ENCODE results near the gene ZNF710.
A peak's percentile ranks its signal among the peaks of the same experiment; 100 is the strongest.
"Not testable (repeated sequence)": the region's sequence is repeated elsewhere in the genome, so short reads cannot be mapped to it uniquely, and the experiment has no call there.

Gene ZNF710, protein sequence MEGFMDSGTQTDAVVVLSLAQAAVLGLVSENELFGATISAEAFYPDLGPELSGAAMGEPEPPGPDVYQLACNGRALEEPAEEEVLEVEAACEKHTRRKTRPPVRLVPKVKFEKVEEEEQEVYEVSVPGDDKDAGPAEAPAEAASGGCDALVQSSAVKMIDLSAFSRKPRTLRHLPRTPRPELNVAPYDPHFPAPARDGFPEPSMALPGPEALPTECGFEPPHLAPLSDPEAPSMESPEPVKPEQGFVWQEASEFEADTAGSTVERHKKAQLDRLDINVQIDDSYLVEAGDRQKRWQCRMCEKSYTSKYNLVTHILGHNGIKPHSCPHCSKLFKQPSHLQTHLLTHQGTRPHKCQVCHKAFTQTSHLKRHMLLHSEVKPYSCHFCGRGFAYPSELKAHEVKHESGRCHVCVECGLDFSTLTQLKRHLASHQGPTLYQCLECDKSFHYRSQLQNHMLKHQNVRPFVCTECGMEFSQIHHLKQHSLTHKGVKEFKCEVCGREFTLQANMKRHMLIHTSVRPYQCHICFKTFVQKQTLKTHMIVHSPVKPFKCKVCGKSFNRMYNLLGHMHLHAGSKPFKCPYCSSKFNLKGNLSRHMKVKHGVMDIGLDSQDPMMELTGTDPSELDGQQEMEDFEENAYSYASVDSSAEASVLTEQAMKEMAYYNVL

DNA sequence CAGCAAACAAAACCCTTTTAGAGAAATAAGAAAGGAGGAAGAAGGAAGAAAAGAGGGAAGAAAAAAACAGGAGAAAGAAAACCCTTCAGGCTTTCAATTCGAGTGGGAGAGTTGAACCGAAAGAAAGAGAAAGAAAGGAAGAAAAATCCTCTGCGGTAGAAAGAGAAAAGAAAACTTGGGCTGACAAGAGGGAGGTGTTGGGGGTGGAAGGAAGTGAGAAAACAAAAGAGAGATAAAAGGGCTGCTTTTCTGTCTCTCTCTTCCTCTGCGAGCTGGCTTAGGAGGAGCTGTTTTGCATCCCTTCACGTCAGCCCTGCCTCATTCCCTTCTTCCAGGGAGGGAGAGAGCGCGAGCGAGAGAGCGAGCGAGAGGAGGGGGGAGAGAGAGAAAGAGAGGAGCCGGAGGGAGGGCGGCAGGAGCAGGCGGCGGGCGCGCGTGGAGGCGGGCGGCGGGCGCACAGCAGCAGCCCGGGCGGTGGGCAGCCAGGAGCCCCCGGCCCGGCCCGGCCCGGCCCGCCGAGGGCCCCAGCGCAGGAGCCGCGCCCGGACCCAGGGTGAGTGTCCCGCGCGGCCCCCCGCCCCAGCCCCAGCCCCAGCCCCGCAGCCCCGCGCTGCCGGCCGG is at the start of gene ZNF710:
Gene ZNF710 (plus strand): TSS at position 263 of the 621 bp plus-strand sequence. CDS start 65,814 bp downstream, outside the sequence.
- peak; percentile 45 for DNase-seq

DNA sequence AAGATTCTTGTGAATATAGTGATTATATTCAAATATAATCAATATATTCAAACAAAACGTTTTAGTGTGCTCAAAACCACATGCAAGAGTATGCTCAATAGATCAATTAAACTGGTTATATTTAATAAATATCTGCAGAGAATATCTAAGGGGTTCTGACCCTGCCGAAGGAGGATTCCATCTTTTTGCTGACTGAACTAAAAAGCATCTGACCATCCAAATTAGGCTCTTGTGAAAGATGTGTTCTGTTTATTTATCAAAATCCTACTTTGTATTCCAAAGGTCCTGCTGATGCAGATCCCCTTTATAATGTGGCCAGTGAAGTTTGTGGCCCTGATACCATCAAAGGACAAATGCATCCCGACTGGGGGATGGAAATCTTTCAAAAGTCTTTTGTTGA is 46.6 kb upstream of the ZNF710 start:
- DNase-seq, result no peak

DNA sequence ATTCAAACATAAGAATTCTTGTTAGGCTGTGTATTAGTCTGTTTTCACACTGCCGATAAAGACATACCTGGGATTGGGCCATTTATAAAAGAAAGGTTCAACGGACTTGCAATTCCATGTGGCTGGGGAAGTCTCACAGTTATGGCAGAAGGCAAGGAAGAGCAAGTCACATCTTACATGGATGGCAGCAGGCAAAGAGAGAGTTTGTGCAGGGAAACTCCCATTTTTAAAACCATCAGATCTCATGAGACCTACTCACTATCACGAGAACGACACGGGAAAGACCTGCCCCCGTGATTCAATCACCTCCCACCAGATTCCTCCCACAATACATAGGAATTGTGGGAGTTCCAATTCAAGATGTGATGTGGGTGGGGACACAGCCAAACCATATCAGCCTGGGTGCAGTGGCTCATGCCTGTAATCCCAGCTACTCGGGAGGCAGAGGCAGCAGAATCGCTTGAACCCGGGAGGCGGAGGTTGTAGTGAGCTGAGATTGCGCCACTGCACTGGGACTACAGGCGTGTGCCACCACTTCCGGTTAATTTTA is 45.6 kb upstream of the ZNF710 start:
- DNase-seq, result not testable (repeated sequence)

DNA sequence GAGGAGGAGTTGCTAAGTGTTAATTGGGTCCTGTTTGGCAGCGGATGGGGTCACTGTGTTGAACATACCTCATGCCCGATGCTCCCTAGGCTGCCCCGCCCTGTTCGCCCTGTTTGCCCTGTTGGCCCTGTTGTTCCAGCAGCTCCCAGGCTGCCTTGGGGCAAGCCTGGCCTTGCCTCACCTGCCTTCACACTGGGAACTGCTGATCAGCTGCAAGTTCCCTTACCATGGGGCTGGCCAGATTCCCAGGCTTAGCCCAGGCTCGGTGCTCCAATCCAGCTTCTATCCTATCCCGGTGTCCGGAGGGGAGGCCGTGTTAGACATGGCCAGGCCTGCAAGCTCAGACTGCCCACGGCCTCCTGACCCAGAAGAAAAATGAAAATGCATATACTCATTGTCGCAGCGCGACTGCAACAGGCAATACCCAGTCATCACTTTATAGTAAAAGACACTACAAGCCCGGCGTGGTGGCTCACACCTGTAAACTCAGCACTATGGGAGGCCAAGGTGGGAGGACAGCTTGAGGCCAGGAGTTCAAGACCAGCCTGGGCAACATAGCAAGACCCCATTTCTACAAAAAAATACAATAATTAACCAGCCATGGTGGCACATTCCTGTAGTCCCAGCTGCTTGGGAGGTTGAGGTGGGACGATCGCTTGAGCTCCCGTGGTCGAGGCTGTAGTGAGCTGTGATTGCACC is 42.9 kb upstream of the ZNF710 start:
- peak; percentile 44 for DNase-seq

DNA sequence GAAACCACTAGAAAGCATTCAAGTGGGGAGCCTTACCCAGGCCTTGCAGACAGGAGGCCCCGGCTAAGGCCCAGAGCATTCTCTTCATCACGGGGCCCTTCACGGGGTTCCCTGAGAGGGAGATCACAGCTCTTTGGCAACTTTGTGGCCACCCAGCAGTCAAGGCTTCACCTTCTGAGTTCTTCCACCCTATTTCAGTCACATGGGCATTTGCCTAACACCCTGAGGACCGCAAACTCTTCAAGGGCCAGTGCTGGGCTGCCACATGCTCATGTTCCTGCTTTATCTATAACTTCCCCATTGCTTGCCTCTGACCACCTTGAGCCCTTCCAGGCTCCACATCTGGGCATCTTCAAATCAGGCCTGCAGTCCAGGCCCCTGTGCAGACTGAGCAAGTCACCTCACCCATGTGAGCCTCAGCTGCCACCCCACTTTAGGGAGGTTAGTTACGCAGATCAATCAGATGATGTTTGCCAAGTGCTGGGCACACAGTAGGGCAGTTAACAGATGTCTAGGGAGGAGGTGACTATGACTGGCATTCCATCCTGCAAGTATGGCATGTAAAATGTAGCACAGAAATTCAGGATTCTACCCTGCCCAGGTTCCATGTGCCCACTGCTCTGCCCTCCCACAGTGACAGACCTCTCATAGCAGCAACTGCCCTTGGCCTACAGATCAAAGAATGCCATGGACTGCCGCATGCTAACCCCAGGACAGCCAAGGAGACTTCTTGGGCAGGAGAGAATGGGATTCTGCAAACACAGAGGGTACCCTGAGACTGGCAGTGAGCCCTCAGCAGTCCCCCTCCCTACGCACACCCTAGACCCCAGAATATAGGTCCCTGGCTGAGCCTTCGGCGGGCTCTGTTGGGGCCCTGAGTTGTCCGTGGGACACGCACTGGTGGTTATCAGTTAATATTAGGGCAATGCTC is 37.6 kb upstream of the ZNF710 start:
- DNase-seq, result no peak

DNA sequence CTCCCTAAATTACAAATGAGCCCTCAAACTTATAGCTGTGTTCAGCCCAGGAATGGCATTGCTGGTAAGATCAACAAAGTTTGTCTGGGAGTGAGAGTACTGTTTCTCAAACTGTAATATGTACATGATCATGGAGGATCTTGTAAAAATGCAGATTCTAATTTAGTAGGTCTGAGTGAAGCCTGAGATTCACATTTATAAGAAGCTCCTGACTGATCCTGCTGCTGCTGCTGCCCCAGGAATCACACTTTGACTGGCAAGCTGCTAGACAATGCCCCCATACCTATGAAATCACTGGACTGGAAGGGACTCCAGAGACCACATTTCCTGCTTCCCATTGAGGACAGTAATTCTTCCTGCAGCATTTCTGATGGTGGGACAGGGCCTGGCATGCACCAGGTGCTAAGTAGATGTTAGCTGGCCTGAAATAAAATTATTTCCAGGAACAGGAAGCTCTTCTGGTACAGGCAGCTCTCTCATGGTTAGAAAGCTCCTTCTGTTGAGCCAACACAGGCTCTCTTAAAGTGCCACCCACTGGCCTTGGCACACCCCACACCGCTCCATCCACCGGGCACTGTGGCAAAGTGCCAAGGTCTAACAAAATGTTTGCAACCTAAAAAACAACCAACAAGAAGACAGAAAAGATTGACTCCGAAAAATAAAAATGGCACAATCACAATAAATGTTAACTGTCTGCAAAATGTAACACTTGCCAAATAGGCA is 36.7 kb upstream of the ZNF710 start:
- DNase-seq, result no peak

DNA sequence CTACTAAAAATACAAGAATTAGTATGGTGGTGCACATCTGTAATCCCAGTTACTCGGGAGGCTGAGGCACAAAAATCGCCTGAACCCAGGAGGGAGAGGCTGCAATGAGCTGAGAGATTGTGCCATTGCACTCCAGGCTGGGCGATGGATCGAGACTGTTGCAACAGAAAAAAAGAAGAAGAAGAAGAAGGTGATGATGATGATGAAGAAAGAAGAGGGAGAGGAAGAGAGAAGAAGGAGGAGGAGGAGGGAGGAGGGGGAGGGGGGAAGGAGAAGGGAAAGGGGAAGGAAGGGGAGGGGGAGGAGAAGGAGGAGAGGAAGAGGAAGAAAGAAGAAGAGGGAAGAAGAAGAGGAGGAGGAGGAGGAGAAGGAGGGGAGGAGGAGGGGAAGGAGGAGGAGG is 33.2 kb upstream of the ZNF710 start:
- DNase-seq, result no peak

DNA sequence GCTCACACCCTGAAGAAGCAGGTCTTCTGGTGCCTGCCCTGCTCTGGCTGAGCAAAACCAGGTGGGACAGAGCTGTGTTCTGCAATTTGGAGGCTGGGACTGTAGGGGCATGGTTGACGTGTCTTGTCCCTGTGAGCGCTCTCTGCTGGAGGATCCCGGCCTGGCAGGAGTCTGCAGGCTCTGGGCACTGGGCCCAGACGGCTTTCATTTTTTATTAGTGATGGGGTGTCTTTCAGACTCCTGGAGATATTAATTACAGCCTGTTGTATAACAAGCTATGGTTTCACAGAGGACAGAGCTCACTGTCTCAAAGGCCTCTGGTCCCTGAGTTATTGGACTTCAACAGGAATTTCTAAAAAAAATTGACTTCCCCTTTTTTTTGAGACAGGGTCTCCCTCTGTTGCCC is 29.5 kb upstream of the ZNF710 start:
- peak; percentile 30 for DNase-seq

DNA sequence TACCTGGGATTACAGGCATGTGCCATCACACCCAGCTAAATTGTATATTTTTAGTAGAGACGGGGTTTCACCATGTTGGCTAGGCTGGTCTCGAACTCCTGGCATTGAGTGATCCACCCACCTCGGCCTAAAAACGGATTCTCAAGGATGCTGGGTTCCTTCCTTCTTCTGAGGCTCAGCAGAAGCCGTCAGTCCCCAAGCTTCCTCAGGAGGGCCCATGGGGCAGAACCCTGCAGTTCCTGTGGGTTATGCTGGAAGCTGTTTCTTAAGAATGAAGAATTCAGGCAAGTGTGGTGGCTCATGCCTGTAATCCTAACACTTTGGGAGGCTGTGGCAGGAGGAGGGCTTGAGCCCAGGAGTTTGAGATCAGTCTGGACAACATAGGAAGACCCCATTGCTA is 29.0 kb upstream of the ZNF710 start:
- no peak for DNase-seq

DNA sequence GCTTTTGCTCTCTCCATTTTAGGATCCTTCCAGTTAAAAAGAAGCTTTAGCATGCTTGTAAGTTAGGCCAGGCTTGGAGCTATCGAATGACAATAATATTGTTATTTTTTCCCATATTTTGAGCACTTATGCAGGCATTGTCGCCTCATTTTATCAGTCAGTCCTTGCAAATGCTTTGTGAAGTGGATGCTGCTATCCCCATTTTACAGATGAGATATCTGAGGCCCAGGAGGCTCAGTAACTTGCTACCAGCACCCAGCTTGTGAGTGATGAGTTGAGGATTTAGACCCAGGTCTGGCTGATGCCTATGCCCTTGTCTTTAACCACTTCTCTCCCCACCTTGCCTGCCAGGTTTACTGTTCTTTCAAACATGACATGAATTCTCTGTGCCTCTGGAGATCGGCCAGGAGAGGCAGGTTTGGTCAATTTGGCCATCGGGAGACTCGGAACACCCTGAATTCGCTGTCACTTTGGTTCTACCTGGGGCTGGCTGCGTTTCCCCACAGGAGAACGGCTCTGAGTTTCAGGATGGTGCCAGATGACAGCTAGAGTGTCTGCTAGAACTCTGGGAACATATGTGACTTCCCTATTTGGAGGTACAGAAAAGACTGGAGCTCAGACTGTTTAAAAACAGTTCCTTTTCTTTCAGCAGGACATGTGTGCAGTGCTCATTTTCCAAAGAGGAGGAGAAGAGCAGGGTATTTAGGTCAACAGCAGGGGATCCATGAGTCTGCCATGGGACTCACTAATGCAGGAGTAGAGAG is 25.5 kb upstream of the ZNF710 start:
- no peak for DNase-seq

DNA sequence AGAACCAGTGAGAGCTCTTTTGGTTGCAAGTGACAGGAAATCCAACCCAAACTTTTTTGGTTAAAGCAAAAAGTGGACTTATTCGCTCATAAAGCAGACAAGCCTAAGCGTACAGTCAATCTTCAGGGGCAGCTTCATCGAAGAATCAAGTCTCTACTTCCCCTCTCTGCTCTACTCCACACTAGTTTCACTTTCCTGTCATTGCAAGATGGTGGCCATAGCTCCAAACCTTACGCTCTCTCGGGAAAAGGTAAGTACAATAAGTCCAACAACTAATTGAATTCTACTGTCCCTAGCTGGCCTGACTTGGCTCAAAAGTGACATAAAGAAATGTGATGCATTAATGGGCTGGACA is 24.9 kb upstream of the ZNF710 start:
- DNase-seq, result no peak

DNA sequence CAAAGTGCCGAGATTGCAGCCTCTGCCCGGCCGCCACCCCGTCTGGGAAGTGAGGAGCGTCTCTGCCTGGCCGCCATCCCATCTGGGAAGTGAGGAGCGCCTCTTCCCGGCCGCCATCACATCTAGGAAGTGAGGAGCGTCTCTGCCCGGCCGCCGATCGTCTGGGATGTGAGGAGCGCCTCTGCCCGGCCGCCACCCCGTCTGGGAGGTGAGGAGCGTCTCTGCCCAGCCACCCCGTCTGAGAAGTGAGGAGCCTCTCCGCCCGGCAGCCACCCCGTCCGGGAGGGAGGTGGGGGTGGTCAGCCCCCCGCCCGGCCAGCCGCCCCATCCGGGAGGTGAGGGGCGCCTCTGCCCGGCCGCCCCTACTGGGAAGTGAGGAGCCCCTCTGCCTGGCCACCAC is 23.3 kb upstream of the ZNF710 start:
- not testable (repeated sequence) for DNase-seq

DNA sequence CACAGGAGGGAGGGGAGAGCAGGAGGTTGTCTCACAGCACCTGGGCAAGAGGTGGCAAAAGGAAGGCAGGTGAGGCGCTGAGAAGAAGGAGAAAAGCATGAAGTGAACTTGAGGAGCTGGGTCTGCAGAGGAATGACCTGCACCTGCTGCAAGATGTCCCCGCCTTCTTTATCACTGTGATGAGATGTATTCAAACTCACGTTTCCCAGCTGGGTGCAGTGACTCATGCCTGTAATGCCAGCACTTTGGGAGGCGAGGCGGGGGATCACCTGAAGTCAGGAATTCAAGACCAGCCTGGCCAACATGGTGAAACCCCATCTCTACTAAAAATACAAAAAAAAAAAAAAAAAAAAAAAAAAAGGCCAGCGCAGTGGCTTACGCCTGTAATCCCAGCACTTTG is 22.2 kb upstream of the ZNF710 start:
- DNase-seq, result no peak

DNA sequence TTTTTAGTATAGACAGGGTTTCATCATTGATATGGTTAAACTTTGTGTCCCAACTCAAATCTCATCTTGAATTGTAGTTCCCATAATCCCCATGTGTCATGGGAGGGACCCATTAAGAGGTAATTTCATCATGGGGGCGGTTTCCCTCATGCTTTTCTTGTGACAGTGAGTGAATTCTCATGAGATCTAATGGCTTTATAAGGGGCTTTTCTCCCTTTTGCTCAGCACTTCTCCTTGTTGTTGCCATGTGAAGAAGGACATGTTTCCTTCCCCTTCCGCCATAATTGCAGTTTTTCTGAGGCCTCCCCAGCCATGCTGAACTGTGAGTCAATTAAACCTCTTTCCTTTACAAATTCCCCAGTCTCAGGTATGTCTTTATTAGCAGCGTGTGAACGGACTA is 20.2 kb upstream of the ZNF710 start:
- DNase-seq, result no peak

DNA sequence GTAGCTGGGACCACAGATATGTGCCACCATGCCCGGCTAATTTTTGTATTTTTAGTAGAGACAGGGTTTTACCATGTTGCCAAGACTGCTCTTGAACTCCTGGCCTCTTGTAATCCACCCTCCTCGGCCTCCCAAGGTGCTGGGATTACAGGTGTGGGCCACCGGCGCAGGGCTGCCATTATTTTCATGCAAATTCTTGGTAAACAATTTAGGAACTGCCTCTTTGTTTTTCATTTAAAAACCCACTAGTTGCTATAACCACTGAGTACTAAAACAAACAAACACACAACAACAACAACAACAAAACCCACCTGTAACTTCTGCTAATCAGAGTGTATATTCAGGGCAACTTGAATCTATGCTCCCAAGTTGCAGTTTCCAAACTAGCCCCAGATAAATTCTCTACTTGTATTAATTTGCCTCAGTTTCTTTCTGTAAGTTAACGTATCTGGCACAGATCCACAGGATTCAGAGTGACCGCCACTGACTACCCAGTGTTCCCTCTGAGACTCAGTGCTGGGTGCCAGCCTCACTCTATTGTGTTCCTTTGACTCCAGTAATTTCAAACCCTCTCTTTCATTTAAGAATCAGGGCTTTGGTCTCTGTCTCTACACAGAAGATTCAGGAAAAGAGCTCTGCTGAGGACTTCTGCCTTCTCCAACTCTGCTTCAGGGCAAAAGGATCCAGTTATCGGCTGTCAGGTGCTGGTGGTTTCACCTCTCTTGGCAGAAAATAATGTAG is 18.6 kb upstream of the ZNF710 start:
- DNase-seq, result no peak

DNA sequence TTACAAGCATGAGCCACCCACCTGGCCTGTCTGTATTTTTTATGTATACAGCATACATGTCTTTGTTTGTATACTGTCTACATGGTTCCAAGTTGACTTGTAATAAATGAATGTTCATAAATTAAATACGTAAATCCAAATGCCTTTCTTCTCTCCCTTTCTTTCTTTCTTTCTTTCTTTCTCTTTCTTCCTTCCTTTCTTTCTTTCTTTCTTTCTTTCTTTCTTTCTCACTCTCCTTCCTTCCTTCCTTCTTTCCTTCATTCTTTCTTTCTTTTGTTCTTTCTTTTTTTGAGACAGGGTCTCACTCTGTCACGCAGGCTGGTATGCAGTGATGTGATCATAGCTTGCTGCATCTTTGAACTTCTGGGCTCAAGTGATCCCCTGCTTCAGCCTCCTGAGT is 17.1 kb upstream of the ZNF710 start:
- DNase-seq, result no peak

DNA sequence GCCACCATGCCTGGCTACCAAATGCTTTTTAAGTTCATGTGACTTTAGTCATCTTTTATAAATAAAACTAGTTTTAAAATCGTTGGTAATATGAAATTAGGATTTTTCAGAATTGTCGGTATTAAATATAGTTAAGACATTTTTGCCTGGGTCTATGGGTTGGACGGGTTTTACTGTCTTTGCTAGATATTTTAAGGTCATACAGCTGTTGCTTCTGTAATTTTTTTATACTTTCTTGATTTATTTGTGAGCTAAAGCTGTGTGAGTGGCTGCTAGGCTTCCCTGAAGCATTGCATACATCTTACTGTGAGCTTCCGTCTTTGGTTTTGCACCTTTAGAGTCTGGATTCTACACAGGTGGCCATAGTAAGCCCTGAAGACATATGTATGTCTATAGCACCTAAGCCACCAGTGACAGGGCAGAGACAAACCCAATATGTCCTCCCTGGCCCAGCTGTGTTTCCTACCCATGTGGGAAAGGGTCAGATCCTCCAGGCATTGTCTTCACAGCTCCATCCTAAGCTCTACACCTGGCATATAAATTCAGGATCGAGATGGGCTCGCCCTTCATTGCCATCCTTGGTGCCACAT is 16.6 kb upstream of the ZNF710 start:
- DNase-seq, result no peak

DNA sequence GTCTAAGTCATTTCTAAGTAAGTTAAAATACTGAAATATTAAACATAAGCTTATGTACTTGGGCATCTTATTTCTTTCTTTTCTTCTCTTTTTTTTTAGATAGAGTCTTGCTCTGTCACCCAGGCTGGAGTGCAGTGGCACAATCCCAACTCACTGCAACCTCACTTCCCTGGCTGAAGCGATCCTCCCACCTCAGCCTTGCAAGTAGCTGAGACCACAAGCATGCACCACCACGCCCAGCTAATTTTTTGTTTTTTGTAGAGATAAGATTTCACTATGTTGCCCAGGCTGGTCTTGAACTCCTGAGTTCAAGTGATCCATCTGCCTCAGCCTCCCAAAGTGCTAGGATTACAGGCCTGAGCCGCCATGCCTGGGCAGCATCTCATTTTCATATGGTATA is 16.0 kb upstream of the ZNF710 start:
- no peak for DNase-seq

DNA sequence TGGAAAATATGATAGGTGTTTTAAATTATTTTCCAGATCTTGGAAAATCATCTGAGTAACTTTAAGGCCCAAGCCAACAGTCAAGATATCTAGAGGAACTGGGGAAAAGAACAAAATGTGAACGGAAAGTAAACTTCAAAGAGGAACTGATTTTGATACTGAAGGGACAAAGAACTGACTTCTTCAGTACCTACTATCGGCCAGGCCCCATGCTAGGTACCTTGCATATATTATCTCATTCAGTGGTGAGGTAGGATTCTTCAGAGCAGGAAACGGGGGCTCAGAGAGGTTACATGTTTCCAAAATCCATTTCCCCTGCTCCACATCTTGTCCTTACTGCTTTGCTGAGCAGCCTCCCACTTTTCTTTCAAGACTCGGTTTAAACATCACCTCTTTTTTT is 9.8 kb upstream of the ZNF710 start:
- DNase-seq, result no peak
